OCI-LY3 (cell line): ENCODE results near the gene LRP6.
"Not testable (repeated sequence)": the region's sequence is repeated elsewhere in the genome, so short reads cannot be mapped to it uniquely, and the experiment has no call there.

ENCODE experiments used
- H2AFZ ChIP-seq: fragments of 200-600, 300-600 bp; shearing (Covaris generic); 2 replicates; pipeline ENCODE4 v1.6.0; 2014; ENCODE audit warnings: antibody characterized with exemption, low read depth, low read length
- H3K27ac ChIP-seq: fragments of 200-600, 300-600 bp; sonication (generic); 2 replicates; pipeline ENCODE4 v1.5.1; 2014; ENCODE audit warnings: mild to moderate bottlenecking, low read length, moderate library complexity, mixed read lengths
- H3K27me3 ChIP-seq: fragments of 200-600, 300-600 bp; sonication (generic); 2 replicates; pipeline ENCODE4 v1.6.1; 2014; ENCODE audit warnings: low read depth, low read length, mixed read lengths
- H3K36me3 ChIP-seq: fragments of 200-600, 300-600 bp; sonication (generic); replicated peaks from 2 replicates; pipeline ENCODE3; 2014; ENCODE audit warnings: low read depth, low read length, mixed read lengths
- H3K4me1 ChIP-seq: fragments of 300-600, 200-600 bp; sonication (generic); 2 replicates; pipeline ENCODE4 v1.6.1; 2014; ENCODE audit warnings: low read length, mixed read lengths
- H3K4me2 ChIP-seq: fragments of 200-600, 300-600 bp; sonication (generic); 2 replicates; pipeline ENCODE4 v1.6.1; 2014; ENCODE audit warnings: low read length, mixed read lengths
- H3K4me3 ChIP-seq: fragments of 300-600, 200-600 bp; sonication (generic); 2 replicates; pipeline ENCODE4 v1.5.1; 2014; ENCODE audit warnings: antibody characterized with exemption, mild to moderate bottlenecking, low read length, moderate library complexity
- H3K79me2 ChIP-seq: fragments of 300-600, 200-600 bp; shearing (Covaris generic); 2 replicates; pipeline ENCODE4 v1.6.1; 2014; ENCODE audit warnings: mild to moderate bottlenecking, low read length, mixed read lengths
- H3K9ac ChIP-seq: fragments of 300-600, 200-600 bp; shearing (Covaris generic); 2 replicates; pipeline ENCODE4 v1.6.0; 2014; ENCODE audit warnings: mild to moderate bottlenecking, low read length, moderate library complexity
- H3K9me3 ChIP-seq: fragments of 200-600, 300-600 bp; shearing (Covaris generic); 2 replicates; pipeline ENCODE4 v1.6.1; 2014; ENCODE audit warnings: low read length, mixed read lengths; ENCODE audit not compliant: insufficient read depth
- H4K20me1 ChIP-seq: fragments of 200-600, 300-600 bp; sonication (generic); 2 replicates; pipeline ENCODE4 v1.6.1; 2016; ENCODE audit warnings: low read length, mixed read lengths; ENCODE audit not compliant: insufficient read depth
- EZH2phosphoT487 ChIP-seq: fragments of 200-600 bp; shearing (Covaris generic); IDR thresholded peaks from 2 replicates; pipeline ENCODE4 v1.6.1; 2018; ENCODE audit warnings: antibody characterized with exemption, mixed run types, low read depth
- TF ChIP-seq, protein P1 (sequence below): fragments of 200-600, 300-600 bp; sonication (generic); IDR thresholded peaks from 2 replicates; pipeline ENCODE4 v1.5.1; 2014; ENCODE audit warnings: antibody characterized with exemption, low read length, low read depth

The LRP6 gene

DNA sequence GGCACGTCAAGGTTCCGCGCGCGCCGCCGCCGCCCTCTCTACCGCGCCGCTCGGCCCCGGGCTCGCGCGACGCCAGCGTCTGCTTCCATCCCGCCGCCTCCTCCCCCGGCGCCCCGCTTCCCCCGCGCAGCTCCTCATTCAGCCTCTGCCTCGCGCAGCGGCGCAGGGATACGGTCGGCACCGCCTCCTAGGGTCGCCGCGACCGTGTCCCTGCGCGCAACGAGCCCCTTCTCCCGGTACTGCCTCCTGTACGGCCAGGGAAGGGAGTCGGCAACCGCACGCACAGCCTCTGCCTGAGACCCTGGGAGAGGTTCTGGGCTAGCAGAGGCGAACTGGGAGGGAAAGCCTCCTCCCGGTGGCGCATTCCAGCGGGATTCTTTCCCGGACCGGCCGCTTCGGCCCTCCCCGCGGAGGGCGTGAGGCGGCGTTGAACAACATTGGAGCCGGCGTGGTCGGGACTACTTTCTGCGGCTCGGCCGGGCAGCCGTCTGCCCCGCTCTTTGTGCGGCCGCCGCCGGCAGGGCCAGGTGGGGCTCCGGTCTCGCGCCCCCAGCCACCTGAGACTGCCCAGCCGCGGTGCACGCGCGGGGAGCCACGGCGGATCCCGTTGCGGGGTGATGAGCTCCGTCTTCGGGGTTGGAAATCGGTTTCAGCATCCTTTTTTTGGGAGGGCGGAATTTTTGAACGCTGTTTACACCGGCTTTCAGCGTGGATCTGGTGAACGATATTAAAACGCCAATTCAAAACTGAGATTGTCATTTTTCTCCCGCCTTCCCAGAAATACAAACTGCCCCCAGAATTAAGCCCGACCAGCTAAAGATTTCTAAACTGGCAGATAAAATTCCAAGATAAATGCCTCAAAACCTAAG is at the start of gene LRP6:
Gene LRP6 (minus strand): TSS at position 172 of the 869 bp plus-strand sequence. CDS start 309 bp downstream, outside the sequence.
- peak within 1 kb of the TSS; percentile 46; the same call in 1 of the 2 replicates for H3K27ac ChIP-seq

DNA sequence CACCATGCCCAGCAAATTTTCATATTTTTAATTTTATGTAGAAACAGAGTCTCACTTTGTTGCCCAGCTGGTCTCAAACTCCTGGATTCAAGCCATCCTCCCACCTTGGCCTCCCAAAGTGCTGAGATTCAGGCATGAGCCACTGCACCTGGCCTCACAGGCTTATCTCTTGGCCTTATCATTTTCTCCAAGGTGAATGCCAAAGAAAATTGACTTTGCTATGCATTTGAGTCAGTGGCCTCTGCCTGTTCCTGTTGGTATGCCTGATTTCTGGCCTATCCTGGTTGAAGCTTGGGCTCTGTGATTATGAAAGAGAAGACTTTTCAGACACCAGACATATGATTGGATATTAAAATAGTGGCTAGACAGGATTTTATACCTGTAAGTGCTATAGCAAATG is 49.0 kb upstream of the LRP6 start:
- no peaks in the 10 kb centered on the region for H4K20me1 ChIP-seq
- H3K9ac ChIP-seq: no peak overlapping the region
- no peaks in the 10 kb centered on the region for H3K9me3 ChIP-seq
- no peaks in the 10 kb centered on the region for H3K79me2 ChIP-seq
- no peaks in the 10 kb centered on the region for H3K27me3 ChIP-seq
- no peak overlapping the region for H3K27ac ChIP-seq
- H2AFZ ChIP-seq: no peak overlapping the region
- H3K36me3 ChIP-seq: no peaks in the 10 kb centered on the region
- TF ChIP-seq, protein P1, sequence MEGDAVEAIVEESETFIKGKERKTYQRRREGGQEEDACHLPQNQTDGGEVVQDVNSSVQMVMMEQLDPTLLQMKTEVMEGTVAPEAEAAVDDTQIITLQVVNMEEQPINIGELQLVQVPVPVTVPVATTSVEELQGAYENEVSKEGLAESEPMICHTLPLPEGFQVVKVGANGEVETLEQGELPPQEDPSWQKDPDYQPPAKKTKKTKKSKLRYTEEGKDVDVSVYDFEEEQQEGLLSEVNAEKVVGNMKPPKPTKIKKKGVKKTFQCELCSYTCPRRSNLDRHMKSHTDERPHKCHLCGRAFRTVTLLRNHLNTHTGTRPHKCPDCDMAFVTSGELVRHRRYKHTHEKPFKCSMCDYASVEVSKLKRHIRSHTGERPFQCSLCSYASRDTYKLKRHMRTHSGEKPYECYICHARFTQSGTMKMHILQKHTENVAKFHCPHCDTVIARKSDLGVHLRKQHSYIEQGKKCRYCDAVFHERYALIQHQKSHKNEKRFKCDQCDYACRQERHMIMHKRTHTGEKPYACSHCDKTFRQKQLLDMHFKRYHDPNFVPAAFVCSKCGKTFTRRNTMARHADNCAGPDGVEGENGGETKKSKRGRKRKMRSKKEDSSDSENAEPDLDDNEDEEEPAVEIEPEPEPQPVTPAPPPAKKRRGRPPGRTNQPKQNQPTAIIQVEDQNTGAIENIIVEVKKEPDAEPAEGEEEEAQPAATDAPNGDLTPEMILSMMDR: no peak
- TF ChIP-seq EZH2phosphoT487: no peak
- no peak overlapping the region for H3K4me2 ChIP-seq
- no peaks in the 10 kb centered on the region for H3K4me1 ChIP-seq
- H3K4me3 ChIP-seq: no peak overlapping the region

More for the DNA sequence above, at the start of gene LRP6:
- H3K4me2 ChIP-seq: peak within 1 kb of the TSS; percentile 81
- H3K79me2 ChIP-seq: peaks cover 36% of the 10 kb centered on the region
- H3K9me3 ChIP-seq: no peaks in the 10 kb centered on the region
- 0 out of 2 replicates have a peak, but pooled peaks cover 8% of the 10 kb centered on the region for H3K27me3 ChIP-seq
- peaks cover 15% of the 10 kb centered on the region for H3K4me1 ChIP-seq
- TF ChIP-seq, protein P1: no peak
- TF ChIP-seq EZH2phosphoT487: no peak
- H3K36me3 ChIP-seq: no peaks in the 10 kb centered on the region
- H2AFZ ChIP-seq: peak within 1 kb of the TSS; percentile 96
- H3K4me3 ChIP-seq: peak within 1 kb of the TSS; percentile 96
- H3K9ac ChIP-seq: peak within 1 kb of the TSS; percentile 85
- peaks cover 10% of the 10 kb centered on the region; the same call in 1 of the 2 replicates for H4K20me1 ChIP-seq

DNA sequence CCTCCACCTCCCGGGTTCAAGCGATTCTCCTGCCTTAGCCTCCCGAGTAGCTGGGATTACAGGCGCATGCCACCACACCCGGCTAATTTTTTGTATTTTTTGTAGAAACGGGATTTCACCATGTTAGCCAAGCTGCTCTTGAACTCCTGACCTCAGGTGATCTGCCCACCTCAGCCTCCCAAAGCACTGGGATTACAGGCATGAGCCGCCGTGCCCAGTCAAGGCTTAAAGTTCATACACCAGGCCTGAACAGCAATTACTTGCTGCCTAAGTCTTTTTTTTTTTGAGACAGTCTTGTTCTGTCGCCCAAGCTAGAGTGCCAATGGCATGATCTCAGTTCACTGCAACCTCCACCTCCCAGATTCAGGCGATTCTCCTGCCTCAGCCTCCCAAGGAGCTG is 43.9 kb upstream of the LRP6 start:
- H3K4me3 ChIP-seq, H3K36me3 ChIP-seq, H3K9ac ChIP-seq, H4K20me1 ChIP-seq, H3K27ac ChIP-seq, H3K4me1 ChIP-seq, H2AFZ ChIP-seq, H3K79me2 ChIP-seq, H3K27me3 ChIP-seq, H3K4me2 ChIP-seq, H3K9me3 ChIP-seq: not testable (repeated sequence)

DNA sequence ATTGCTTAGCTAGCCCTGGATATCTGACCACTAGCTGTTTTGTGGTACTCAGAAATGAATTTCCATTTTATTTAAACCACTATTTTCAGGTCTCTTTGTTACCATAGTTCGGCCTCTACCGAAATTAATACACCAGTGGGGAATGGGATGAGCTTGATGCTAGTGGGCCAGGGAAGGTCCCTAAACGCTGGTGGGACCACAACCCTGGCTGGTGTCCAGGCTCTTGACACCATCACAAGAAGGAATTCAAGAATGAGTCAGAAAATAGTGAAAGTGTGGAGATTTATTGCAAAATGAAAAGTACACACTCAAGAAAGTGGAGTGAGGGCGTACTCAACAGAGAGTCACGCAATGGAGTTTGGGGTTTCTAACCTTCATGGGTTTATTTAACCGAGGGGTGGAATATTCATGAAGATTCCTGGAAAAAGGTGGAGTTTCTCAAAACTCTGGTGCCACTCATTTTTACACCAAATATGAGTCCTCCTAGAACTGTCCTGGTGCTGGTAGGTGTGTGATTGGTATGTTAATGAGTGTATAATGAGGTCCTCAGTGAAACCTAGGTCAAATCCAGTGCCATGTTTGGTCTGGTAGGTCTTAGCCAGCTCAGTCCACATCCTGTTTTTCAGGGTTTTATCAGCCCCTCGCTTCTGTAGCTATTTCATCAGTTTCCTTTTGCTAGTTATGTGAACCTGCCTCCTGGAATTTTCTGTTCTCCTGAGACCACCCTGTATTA is 38.9 kb upstream of the LRP6 start:
- no peak overlapping the region for H3K27ac ChIP-seq
- H4K20me1 ChIP-seq: no peaks in the 10 kb centered on the region
- H3K9ac ChIP-seq: no peak overlapping the region
- no peaks in the 10 kb centered on the region for H3K36me3 ChIP-seq
- H3K4me2 ChIP-seq: no peak overlapping the region
- peaks cover 3% of the 10 kb centered on the region; the same call in 1 of the 2 replicates for H3K27me3 ChIP-seq
- no peak overlapping the region for H2AFZ ChIP-seq
- H3K4me1 ChIP-seq: no peaks in the 10 kb centered on the region
- H3K9me3 ChIP-seq: no peaks in the 10 kb centered on the region
- H3K79me2 ChIP-seq: no peaks in the 10 kb centered on the region
- no peak for TF ChIP-seq EZH2phosphoT487
- TF ChIP-seq, protein P1: no peak
- no peak overlapping the region for H3K4me3 ChIP-seq
